Activated CD8-positive, alpha-beta T cell treated with anti-CD3 and anti-CD28 coated beads, Interleukin-2, amount 10 ng/mL, durations not matched to agents 7 days and 5 days (primary cell): ENCODE data around the gene PDSS1. TPM values are rescaled to one million over a fixed set of nuclear protein-coding genes. Genes with fewer than 3 reads are reported as not detected.

Source experiments
- ATAC-seq: fragments of 150-1000 bp; cut with Tn5 transposase; one replicate; pipeline ENCODE4 v1.10.0; 2021; ENCODE audit warnings: moderate library complexity
- CTCF ChIA-PET: fragments of 350-600 bp; sonication (Branson Sonifier 250); formaldehyde crosslinking; loops from one replicate; lab custom pipeline; 2021; ENCODE audit warnings: antibody characterized with exemption; lab: Charles Lee
- POLR2A ChIA-PET: fragments of 350-600 bp; sonication (Branson Sonifier 250); formaldehyde crosslinking; loops from one replicate; lab custom pipeline; 2021; ENCODE audit warnings: antibody characterized with exemption; lab: Charles Lee
- DNase-seq: peaks from one replicate; pipeline ENCODE4 v3.0.0-alpha.2; 2020
- H3K27ac Mint-ChIP-seq: one replicate; pipeline ENCODE4 v1.8.0; 2021; ENCODE audit warnings: mild to moderate bottlenecking, mixed read lengths
- H3K27me3 Mint-ChIP-seq: one replicate; pipeline ENCODE4 v1.8.0; 2021; ENCODE audit warnings: low read depth, mixed read lengths
- H3K36me3 Mint-ChIP-seq: one replicate; pipeline ENCODE4 v1.8.0; 2021; ENCODE audit warnings: low read depth, mixed read lengths
- H3K4me1 Mint-ChIP-seq: one replicate; pipeline ENCODE4 v1.8.0; 2021; ENCODE audit warnings: low read depth, mixed read lengths
- H3K4me3 Mint-ChIP-seq: one replicate; pipeline ENCODE4 v1.8.0; 2021; ENCODE audit warnings: mild to moderate bottlenecking, mixed read lengths
- H3K9me3 Mint-ChIP-seq: one replicate; pipeline ENCODE4 v1.8.0; 2022; ENCODE audit warnings: mixed read lengths; ENCODE audit not compliant: insufficient read depth
- total RNA-seq, 2 experiments: library from RNA; stranded (reverse); gene quantifications; one replicate each; pipeline ENCODE4 v1.2.3, GENCODE V29; 2021

Gene PDSS1
- total RNA-seq, 2 experiments from 2014 or later, result 17.8 to 19.4 TPM

DNA sequence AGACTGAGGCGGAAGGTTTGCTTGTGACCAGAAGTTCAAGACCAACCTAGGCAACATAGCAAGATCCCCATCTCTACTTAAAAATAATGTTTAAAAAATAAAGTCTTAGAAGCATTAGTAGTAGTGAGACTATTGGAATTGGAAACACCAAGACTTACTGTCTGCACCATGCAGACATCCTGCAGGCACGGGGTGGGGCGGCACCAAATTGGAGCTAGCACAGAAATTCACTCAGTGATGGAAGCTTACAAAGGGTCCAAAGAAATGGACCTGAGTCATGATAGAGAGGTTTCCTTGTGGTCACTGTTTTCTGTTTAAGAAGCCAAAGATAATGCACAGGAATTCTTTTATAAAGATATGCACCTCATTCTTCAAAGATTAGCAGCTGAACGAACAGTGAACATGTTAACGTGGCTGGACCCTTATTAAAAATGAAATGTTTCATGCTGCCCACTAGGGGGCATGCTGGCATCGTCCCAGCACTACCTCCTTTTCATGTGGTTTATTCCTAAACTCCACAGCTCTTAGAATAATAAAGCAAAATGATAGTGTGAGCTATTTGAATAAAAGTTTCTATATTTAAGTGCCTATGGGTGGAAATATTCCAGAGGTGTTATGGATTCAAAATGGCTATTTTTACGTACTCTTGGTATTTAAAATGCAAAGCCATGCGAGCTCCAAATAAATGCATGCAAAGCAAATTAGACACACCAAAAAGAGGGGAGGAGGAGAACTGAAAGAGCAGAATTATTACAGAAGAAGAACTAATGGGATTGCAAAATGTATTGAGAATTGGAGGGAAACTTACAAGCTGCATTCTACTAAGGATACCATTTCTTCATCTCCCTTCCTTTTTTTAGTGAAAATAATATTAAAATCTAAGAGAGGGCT, 28.6 kb downstream of the PDSS1 start:
- peak; percentile 58 for DNase-seq
- peaks cover 12% of the 10 kb centered on the region for H3K4me1 Mint-ChIP-seq
- ChIA-PET CTCF (interaction anchor here (0.6 to 5.2 kb wide), 54 partner anchors 8 to 514 kb away, joined by 3 to 105 read pairs (median 4); partner anchors contain the start of genes ABI1 and PDSS1), POLR2A (interaction anchor here (0.6 to 1.3 kb wide), 3 partner anchors 29 to 156 kb away, joined by 3 read pairs; partner anchors contain the start of gene ABI1)
- no peaks in the 10 kb centered on the region for H3K9me3 Mint-ChIP-seq
- H3K27me3 Mint-ChIP-seq, result no peaks in the 10 kb centered on the region
- no peak for ATAC-seq
- no peak overlapping the region for H3K4me3 Mint-ChIP-seq
- H3K36me3 Mint-ChIP-seq, result peaks cover 44% of the 10 kb centered on the region
- no peak overlapping the region for H3K27ac Mint-ChIP-seq

DNA sequence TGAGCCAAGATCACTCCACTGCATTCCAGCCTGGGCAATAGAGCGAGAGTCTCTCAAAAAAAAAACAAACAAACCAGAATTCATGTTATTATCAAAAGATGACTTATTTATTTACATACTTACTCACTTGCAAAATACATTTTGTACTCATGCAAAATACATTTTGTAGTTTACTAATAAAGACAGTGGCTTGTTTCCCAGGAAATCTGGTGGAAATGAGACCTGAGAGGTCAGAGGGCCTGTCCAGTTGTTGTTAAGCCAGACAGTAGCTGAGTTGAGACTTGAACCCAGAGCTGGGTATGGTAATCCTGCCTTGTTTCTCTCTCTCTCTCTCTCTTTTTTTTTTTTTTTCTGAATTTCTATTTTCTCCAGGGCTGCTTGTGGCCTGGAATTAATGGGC, 29.5 kb downstream of the PDSS1 start:
- Mint-ChIP-seq H3K4me1 (peaks cover 3% of the 10 kb centered on the region), H3K4me3 (no peak overlapping the region), H3K36me3 (peaks cover 44% of the 10 kb centered on the region), H3K9me3 (no peaks in the 10 kb centered on the region), H3K27me3 (no peaks in the 10 kb centered on the region), H3K27ac (no peak overlapping the region)
- DNase-seq (no peak), ATAC-seq (no peak)
- ChIA-PET POLR2A (interaction anchor here (0.9 to 1.3 kb wide), 2 partner anchors 30 to 133 kb away, joined by 3 read pairs; partner anchors contain the start of gene ABI1), CTCF (interaction anchor here (0.6 to 5.2 kb wide), 30 partner anchors 8 to 395 kb away, joined by 3 to 105 read pairs (median 7); partner anchors contain the start of genes ABI1 and PDSS1)

- CTCF ChIA-PET, result interaction anchor here (1.0 to 5.2 kb wide), 3 partner anchors 16 to 153 kb away, joined by 4 to 105 read pairs (median 4); no protein-coding TSS in a partner anchor
- POLR2A ChIA-PET, result no interaction called here
- no peak for DNase-seq
These were observed 31.5 kb downstream of the PDSS1 start for GRCh38 chr10:26728957-26729356.

DNA sequence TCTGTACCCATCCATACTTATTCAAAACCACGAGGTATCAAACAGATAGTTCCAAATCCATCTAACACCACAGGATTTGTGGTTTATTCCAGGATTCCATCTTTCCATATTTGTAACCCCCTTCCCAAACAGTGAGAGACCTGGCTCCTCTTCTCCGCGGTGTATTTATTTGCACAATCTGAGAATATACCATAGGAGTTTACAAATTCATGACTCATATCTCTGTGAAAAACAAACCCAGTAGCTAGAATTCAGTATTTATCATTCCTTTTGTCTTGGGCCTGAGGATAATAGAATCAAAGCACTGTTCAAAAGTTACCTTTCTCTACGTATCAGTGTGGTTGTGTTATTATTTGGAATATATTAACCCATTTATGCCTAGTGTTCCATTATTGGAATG, 31.9 kb downstream of the PDSS1 start:
- no peak overlapping the region for H3K4me3 Mint-ChIP-seq
- no peak overlapping the region for H3K27ac Mint-ChIP-seq
- ChIA-PET CTCF (interaction anchor here (1.0 to 5.2 kb wide), 3 partner anchors 15 to 152 kb away, joined by 4 to 105 read pairs (median 4); no protein-coding TSS in a partner anchor), POLR2A (no interaction called here)
- H3K9me3 Mint-ChIP-seq, result no peaks in the 10 kb centered on the region
- peaks cover 3% of the 10 kb centered on the region for H3K4me1 Mint-ChIP-seq
- ATAC-seq (no peak), DNase-seq (no peak)
- H3K36me3 Mint-ChIP-seq, result peaks cover 40% of the 10 kb centered on the region
- no peaks in the 10 kb centered on the region for H3K27me3 Mint-ChIP-seq

More at GRCh38 chr10:26728957-26729356, 31.5 kb downstream of the PDSS1 start:
- H3K36me3 Mint-ChIP-seq, result peaks cover 43% of the 10 kb centered on the region
- no peaks in the 10 kb centered on the region for H3K9me3 Mint-ChIP-seq
- H3K27ac Mint-ChIP-seq, result no peak overlapping the region
- ATAC-seq, result no peak
- H3K4me1 Mint-ChIP-seq, result peaks cover 3% of the 10 kb centered on the region
- H3K4me3 Mint-ChIP-seq, result no peak overlapping the region
- no peaks in the 10 kb centered on the region for H3K27me3 Mint-ChIP-seq

GRCh38 chr10:26730552-26730951, 33.1 kb downstream of the PDSS1 start:
- ChIA-PET POLR2A (no interaction called here), CTCF (no interaction called here)
- Mint-ChIP-seq H3K9me3 (no peaks in the 10 kb centered on the region), H3K4me3 (no peak overlapping the region), H3K4me1 (peaks cover 3% of the 10 kb centered on the region), H3K27me3 (no peaks in the 10 kb centered on the region), H3K27ac (no peak overlapping the region), H3K36me3 (peaks cover 41% of the 10 kb centered on the region)
- DNase-seq (no peak), ATAC-seq (no peak)

DNA sequence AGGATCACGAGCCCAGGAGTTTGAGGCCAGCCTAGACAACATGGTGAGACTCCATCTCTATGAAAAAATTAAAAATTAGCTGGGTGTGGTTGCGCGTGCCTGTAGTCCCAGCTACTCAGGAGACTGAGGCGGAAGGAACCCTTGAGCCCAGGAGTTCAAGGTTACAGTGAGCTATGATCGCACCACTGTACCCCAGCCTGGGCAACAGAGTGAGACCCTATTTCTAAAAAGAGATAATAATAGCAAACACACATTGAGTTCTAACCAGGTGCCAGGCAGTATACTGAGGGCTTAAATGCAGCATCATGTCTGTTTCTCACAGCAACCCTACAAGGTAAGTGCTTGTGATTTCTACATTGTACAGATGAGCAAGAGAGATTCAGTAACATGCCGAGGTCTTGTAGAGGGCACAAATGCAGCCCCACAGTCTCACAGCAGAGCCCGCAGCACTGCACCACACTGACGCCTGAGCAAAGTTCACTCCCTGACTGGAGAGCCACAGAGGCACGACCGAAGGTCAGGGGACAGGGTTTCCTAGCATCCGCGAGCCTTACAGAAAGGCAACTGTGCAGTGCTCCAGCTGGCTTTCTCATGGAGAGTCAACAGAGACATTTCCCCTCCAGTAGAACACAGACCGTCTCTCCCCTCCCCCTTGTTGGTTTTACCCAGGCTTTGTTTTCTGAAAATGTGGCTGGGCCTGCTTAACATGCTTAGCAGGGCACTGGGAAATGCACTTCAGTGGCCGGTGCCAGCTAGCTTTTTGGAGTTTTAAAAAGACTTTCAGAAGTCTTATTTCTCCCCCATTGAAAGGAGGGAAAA, 36.5 kb downstream of the PDSS1 start:
- no peaks in the 10 kb centered on the region for H3K9me3 Mint-ChIP-seq
- ATAC-seq (no peak), DNase-seq (no peak)
- no peak overlapping the region for H3K27ac Mint-ChIP-seq
- H3K4me3 Mint-ChIP-seq, result no peak overlapping the region
- ChIA-PET POLR2A (no interaction called here), CTCF (interaction anchor here (2.7 kb wide), 1 partner anchor 8 kb away, joined by 24 read pairs; no protein-coding TSS in a partner anchor)
- H3K27me3 Mint-ChIP-seq, result no peaks in the 10 kb centered on the region
- H3K4me1 Mint-ChIP-seq, result peaks cover 15% of the 10 kb centered on the region
- peaks cover 50% of the 10 kb centered on the region for H3K36me3 Mint-ChIP-seq

DNA sequence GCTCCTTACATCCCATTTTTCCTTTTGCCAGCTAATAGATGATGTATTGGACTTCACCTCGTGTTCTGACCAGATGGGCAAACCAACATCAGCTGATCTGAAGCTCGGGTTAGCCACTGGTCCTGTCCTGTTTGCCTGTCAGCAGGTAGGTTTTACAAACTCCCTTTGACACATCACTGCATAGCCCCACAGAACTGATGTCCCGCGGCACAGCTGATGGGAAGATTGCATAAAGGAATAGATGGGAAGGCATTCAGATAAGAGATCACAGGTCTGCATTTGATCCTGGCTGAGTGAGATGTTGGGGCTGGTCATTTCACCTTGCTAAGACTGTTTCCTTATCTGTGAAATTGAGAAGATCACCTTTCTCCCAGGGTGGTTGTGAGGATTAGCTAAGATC, 37.9 kb downstream of the PDSS1 start:
- Mint-ChIP-seq H3K27me3 (no peaks in the 10 kb centered on the region), H3K27ac (peak overlapping the region; percentile 10), H3K36me3 (peaks cover 53% of the 10 kb centered on the region), H3K4me1 (peaks cover 24% of the 10 kb centered on the region), H3K9me3 (no peaks in the 10 kb centered on the region), H3K4me3 (no peak overlapping the region)
- ATAC-seq (no peak), DNase-seq (no peak)
- CTCF ChIA-PET, result interaction anchor here (0.7 to 2.7 kb wide), 3 partner anchors 9 to 20 kb away, joined by 3 to 24 read pairs (median 3); no protein-coding TSS in a partner anchor
- POLR2A ChIA-PET, result no interaction called here

DNA sequence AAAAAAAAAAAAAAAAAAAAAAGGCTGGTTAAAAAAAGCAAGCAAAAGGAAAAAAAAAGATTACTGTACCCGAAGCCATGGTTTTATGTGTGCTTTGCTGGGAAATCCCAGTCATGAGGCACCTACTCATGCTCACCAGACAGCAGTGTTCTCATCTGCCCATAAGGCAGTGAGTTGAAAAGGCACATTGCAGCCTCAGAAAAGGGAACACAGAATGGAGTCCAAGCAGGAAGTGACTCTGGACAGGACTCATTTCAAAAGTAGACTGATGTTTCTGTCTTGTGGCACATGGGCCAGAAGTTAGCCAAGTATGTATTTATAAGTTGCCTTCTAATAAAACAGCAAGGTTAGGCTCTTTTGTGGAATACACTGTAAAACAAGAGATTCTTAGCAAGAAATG, 40.2 kb downstream of the PDSS1 start:
- ChIA-PET POLR2A (no interaction called here), CTCF (interaction anchor here (1.5 to 4.5 kb wide), 2 partner anchors 11 to 14 kb away, joined by 3 to 26 read pairs; no protein-coding TSS in a partner anchor)
- Mint-ChIP-seq H3K4me1 (peaks cover 29% of the 10 kb centered on the region), H3K27ac (peak overlapping the region; percentile 53), H3K36me3 (peaks cover 66% of the 10 kb centered on the region), H3K27me3 (no peaks in the 10 kb centered on the region), H3K4me3 (no peak overlapping the region), H3K9me3 (no peaks in the 10 kb centered on the region)
- ATAC-seq (peak; percentile 50), DNase-seq (peak; percentile 39)

- ATAC-seq, result no peak
- no peaks in the 10 kb centered on the region for H3K27me3 Mint-ChIP-seq
- ChIA-PET POLR2A (no interaction called here), CTCF (interaction anchor here (1.5 to 4.5 kb wide), 2 partner anchors 12 to 14 kb away, joined by 3 to 26 read pairs; no protein-coding TSS in a partner anchor)
- H3K4me1 Mint-ChIP-seq, result peaks cover 29% of the 10 kb centered on the region
- peak overlapping the region; percentile 53 for H3K27ac Mint-ChIP-seq
- no peak overlapping the region for H3K4me3 Mint-ChIP-seq
- H3K36me3 Mint-ChIP-seq, result peaks cover 69% of the 10 kb centered on the region
- H3K9me3 Mint-ChIP-seq, result no peaks in the 10 kb centered on the region
- DNase-seq, result no peak
These were observed 40.9 kb downstream of the PDSS1 start for GRCh38 chr10:26738301-26738911.

DNA sequence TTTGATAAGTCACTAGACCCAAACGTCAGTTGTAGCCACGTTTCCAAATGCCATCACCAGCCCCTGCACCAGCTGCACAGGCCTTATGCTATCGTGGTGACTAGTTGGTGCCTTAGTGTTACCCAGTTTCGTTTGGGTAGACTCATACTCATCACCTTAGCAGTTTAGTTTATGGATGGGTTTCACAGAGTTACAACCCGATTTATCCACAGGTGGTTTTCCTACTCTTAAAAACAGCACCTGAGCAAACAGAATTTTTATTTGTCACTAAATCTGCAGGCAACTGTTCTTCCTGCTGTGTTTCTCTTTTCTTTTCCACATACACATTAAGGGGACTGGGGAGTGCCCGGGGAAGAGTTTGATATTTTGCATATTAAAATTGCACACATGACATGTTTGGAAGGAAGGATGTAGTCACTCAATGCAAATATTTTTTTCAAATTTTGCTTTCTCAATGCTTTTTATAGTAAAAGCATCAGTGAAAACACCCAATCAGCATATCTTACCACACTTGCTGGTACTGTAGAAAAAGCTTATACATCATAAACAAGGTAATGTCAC, 41.6 kb downstream of the PDSS1 start:
- DNase-seq (no peak), ATAC-seq (no peak)
- POLR2A ChIA-PET, result no interaction called here
- CTCF ChIA-PET, result interaction anchor here (1.2 to 4.5 kb wide), 3 partner anchors 13 to 15 kb away, joined by 3 to 26 read pairs (median 4); no protein-coding TSS in a partner anchor
- peaks cover 70% of the 10 kb centered on the region for H3K36me3 Mint-ChIP-seq
- no peaks in the 10 kb centered on the region for H3K27me3 Mint-ChIP-seq
- no peaks in the 10 kb centered on the region for H3K9me3 Mint-ChIP-seq
- peaks cover 33% of the 10 kb centered on the region for H3K4me1 Mint-ChIP-seq
- peak overlapping the region; percentile 35 for H3K27ac Mint-ChIP-seq
- no peak overlapping the region for H3K4me3 Mint-ChIP-seq
